Lower leg skin (tissue), 4 donors: Measurements from ENCODE around the gene TMX3. TPM values are rescaled to one million over a fixed set of nuclear protein-coding genes. Genes with fewer than 3 reads are reported as not detected.

Experiments
- DNase-seq, 2 donors: peaks; one replicate each; pipeline ENCODE4 v3.0.0-alpha.2; 2019; ENCODE audit warnings: low spot score in 2 of 2
- H3K4me3 ChIP-seq: fragments of 200-600 bp; sonication (generic); 2 replicates; pipeline ENCODE4 v1.5.1; 2017; ENCODE audit warnings: mild to moderate bottlenecking, low read depth; ENCODE audit not compliant: poor library complexity, severe bottlenecking
- CTCF ChIP-seq, 3 donors: fragments of 450-650 bp; IDR thresholded peaks; one replicate each; pipeline ENCODE4 v1.5.1; 2016; ENCODE audit warnings: antibody characterized with exemption in 3 of 3, mild to moderate bottlenecking in 3 of 3, moderate library complexity in 2 of 3
- POLR2A ChIP-seq, 2 donors: fragments of 450-650 bp; IDR thresholded peaks; one replicate each; pipeline ENCODE4 v1.6.1; 2016 to 2017; ENCODE audit warnings: antibody characterized with exemption in 2 of 2, mild to moderate bottlenecking in 1 of 2, moderate library complexity in 1 of 2
- WGBS, 2 donors: methylation state at CpG; one replicate each; pipeline ENCODE4 v1.1.5; 2018; 5-methylcytosine and 5-hydroxymethylcytosine counted together
- intact Hi-C: fragments of 100-400 bp; cut with DNase I; formaldehyde crosslinking; loops from one replicate; pipeline ENCODE4 v1.15.0; 2023; ENCODE audit warnings: low total_unique reads
- total RNA-seq, 4 donors: library from RNA; depleted of rRNA; stranded (reverse); fragments of >200 nt; gene quantifications; one replicate each; pipeline ENCODE4 v1.1.0, GENCODE V29; 2016

TMX3 gene
- total RNA-seq, 4 donors from 2014 or later, result 20.6 to 28.9 (median 23.4) TPM

- WGBS, 2 donors, result 87 to 88% methylated on average over 1 of the region's 1 CpG
Measured at GRCh38 chr18:68705119-68705518, 9.8 kb downstream of the TMX3 start.

GRCh38 chr18:68703326-68703725, 11.6 kb downstream of the TMX3 start:
- no peak overlapping the region for H3K4me3 ChIP-seq
- 79 to 81% methylated on average over 3 of the region's 3 CpGs for WGBS, 2 donors
- DNase-seq, result no peak
- TF ChIP-seq CTCF (IDR thresholded peaks at IDR 0.05) (no peak), POLR2A (IDR thresholded peaks at IDR 0.05) (no peak)
- intact Hi-C loops, result no loop called here

More at GRCh38 chr18:68705119-68705518, 9.8 kb downstream of the TMX3 start:
- DNase-seq, result no peak
- intact Hi-C loops, result no loop called here
- TF ChIP-seq CTCF (IDR thresholded peaks at IDR 0.05), result no peak
- TF ChIP-seq POLR2A (IDR thresholded peaks at IDR 0.05), result no peak
- H3K4me3 ChIP-seq, result no peak overlapping the region

- DNase-seq, result no peak
- intact Hi-C loops, result no loop called here
- TF ChIP-seq POLR2A (IDR thresholded peaks at IDR 0.05) (no peak), CTCF (IDR thresholded peaks at IDR 0.05) (no peak)
- WGBS, 2 donors, result 89 to 95% methylated on average over 4 of the region's 4 CpGs
- H3K4me3 ChIP-seq, result no peak overlapping the region
Measured at GRCh38 chr18:68701353-68701752, 13.6 kb downstream of the TMX3 start.

GRCh38 chr18:68699043-68699442, 15.9 kb downstream of the TMX3 start:
- 95 to 96% methylated on average over 1 of the region's 1 CpG for WGBS, 2 donors
- intact Hi-C loops, result no loop called here
- TF ChIP-seq CTCF (IDR thresholded peaks at IDR 0.05), result no peak
- TF ChIP-seq POLR2A (IDR thresholded peaks at IDR 0.05), result no peak
- no peak overlapping the region for H3K4me3 ChIP-seq
- DNase-seq, result no peak

GRCh38 chr18:68696937-68697336, 18.0 kb downstream of the TMX3 start:
- intact Hi-C loops, result no loop called here
- no peak overlapping the region for H3K4me3 ChIP-seq
- TF ChIP-seq POLR2A (IDR thresholded peaks at IDR 0.05), result no peak
- no peak for TF ChIP-seq CTCF (IDR thresholded peaks at IDR 0.05)
- no peak for DNase-seq
- WGBS, 2 donors, result 97 to 99% methylated on average over 2 of the region's 2 CpGs

GRCh38 chr18:68694316-68694715, 20.6 kb downstream of the TMX3 start:
- TF ChIP-seq CTCF (IDR thresholded peaks at IDR 0.05) (no peak), POLR2A (IDR thresholded peaks at IDR 0.05) (no peak)
- no peak overlapping the region for H3K4me3 ChIP-seq
- WGBS, 2 donors, result 79 to 85% methylated on average over 11 of the region's 11 CpGs
- intact Hi-C loops, result no loop called here
- DNase-seq, result no peak
